ENCODE measurements around the gene PSPC1. TPM values are rescaled to one million over a fixed set of nuclear protein-coding genes. Genes with fewer than 3 reads are reported as not detected.

Gene PSPC1, protein sequence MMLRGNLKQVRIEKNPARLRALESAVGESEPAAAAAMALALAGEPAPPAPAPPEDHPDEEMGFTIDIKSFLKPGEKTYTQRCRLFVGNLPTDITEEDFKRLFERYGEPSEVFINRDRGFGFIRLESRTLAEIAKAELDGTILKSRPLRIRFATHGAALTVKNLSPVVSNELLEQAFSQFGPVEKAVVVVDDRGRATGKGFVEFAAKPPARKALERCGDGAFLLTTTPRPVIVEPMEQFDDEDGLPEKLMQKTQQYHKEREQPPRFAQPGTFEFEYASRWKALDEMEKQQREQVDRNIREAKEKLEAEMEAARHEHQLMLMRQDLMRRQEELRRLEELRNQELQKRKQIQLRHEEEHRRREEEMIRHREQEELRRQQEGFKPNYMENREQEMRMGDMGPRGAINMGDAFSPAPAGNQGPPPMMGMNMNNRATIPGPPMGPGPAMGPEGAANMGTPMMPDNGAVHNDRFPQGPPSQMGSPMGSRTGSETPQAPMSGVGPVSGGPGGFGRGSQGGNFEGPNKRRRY
- 21.4 and 24.9 TPM in 2 replicates for polyA plus RNA-seq

DNA sequence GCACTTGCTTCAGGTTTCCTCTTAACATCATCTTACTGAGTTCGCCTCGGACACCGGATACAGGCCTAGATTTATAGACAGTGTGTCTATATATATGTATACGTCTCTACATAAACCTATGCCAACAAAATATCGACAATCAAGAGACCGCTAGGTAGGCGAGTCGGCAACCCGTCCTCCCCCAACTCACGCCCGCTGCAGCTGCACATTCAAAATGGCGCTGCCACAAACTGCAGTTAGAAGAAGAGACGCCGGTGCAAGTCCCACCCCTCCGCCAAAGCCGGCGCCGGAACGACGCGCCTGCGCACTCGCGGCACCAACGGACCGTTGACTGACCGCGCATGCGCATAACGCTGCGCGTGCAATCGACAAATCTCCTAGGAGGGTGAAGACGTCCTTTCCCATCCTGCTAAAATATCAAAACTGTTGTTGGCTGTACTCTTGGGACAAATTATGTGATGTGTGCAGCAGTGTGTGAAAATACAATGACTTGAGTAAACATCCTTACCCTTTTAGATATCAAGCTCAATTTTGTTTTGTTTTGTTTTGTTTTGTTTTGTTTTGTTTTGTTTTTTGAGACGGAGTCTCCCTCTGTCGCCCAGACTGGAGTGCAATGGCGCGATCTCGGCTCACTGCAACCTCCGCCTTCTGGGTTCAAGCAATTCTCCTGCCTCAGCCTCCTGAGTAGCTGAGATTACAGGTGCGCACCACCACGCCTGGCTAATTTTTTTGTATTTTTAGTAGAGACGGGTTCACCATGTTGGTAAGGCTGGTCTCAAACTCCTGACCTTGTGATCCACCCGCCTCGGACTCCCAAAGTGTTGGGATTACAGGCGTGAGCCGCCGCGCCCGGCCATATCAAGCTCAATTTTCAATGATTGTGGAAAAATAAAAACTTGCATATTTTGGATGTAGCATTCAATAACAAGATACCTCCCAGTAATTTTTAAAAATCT lies at the start of gene PSPC1:
PSPC1 (minus strand) TSS at position 219 of the 956 bp plus-strand sequence; CDS start at position 31, 188 bp downstream.

Other genes starting within 250 kb of the PSPC1 start
- gene TPTE2, start 221.4 kb downstream of the PSPC1 start, polyA plus RNA-seq: not detected in 2 replicates
- 41.7 and 43.7 TPM in 2 replicates for gene MPHOSPH8, start 149.3 kb downstream of the PSPC1 start, polyA plus RNA-seq
- 3.8 and 12.7 TPM in 2 replicates for gene ZMYM5, start 80.7 kb upstream of the PSPC1 start, polyA plus RNA-seq
- gene ZMYM2, start 175.8 kb upstream of the PSPC1 start, polyA plus RNA-seq: 28.4 and 49.5 TPM in 2 replicates